Activated naive CD8-positive, alpha-beta T cell treated with anti-CD3 and anti-CD28 coated beads, Interleukin-2, amount 50 U/mL, for 16 hours (primary cell): Measurements from ENCODE around the gene NLE1.
"Not testable (repeated sequence)": the region's sequence is repeated elsewhere in the genome, so short reads cannot be mapped to it uniquely, and the experiment has no call there.

Experiments
- DNase-seq: peaks from one replicate; pipeline ENCODE4 v3.0.0-alpha.2; 2020; ENCODE audit warnings: low read depth, low spot score

Gene NLE1

GRCh38 chr17:35162755-35163154 is 20.7 kb upstream of the NLE1 start:
- DNase-seq, result no peak

GRCh38 chr17:35161281-35161761 is 19.2 kb upstream of the NLE1 start:
- DNase-seq, result no peak

GRCh38 chr17:35160354-35161201 is 18.5 kb upstream of the NLE1 start:
- peak; percentile 14 for DNase-seq

- DNase-seq, result no peak
Measured at GRCh38 chr17:35159940-35160339, 17.8 kb upstream of the NLE1 start.

GRCh38 chr17:35155246-35155645 is 13.1 kb upstream of the NLE1 start:
- no peak for DNase-seq

- no peak for DNase-seq
Measured at GRCh38 chr17:35154196-35155165, 12.4 kb upstream of the NLE1 start.

- DNase-seq, result no peak
Measured at GRCh38 chr17:35152421-35153140, 10.5 kb upstream of the NLE1 start.

- DNase-seq, result not testable (repeated sequence)
Measured at GRCh38 chr17:35151080-35151479, 9.0 kb upstream of the NLE1 start.

GRCh38 chr17:35149941-35150340 is 7.8 kb upstream of the NLE1 start:
- DNase-seq, result no peak

GRCh38 chr17:35148144-35148543 is 6.0 kb upstream of the NLE1 start:
- DNase-seq, result no peak

GRCh38 chr17:35147375-35147905 is 5.3 kb upstream of the NLE1 start, which contains the start of gene UNC45B:
Gene UNC45B (plus strand): TSS chr17:35147817. CDS start chr17:35148264, 447 bp downstream.
- no peak for DNase-seq

GRCh38 chr17:35146214-35146833 is 4.2 kb upstream of the NLE1 start:
- no peak for DNase-seq

GRCh38 chr17:35144840-35145239 is 2.7 kb upstream of the NLE1 start:
- no peak for DNase-seq

- DNase-seq, result no peak
Measured at GRCh38 chr17:35142467-35142796, 329 bp upstream of the NLE1 start.

- no peak for DNase-seq
Measured at GRCh38 chr17:35138218-35138617, 3.9 kb downstream of the NLE1 start.

GRCh38 chr17:35135322-35135721 is 6.8 kb downstream of the NLE1 start:
- DNase-seq, result no peak

- DNase-seq, result no peak
Measured at GRCh38 chr17:35132816-35133550, 9.1 kb downstream of the NLE1 start.

- no peak for DNase-seq
Measured at GRCh38 chr17:35132099-35132498, 10.0 kb downstream of the NLE1 start.

GRCh38 chr17:35130392-35130791 is 11.7 kb downstream of the NLE1 start:
- DNase-seq, result no peak

- DNase-seq, result no peak
Measured at GRCh38 chr17:35129973-35130351, 12.1 kb downstream of the NLE1 start.
